ENCODE results near the gene SNX33. TPM values are rescaled to one million over a fixed set of nuclear protein-coding genes. Genes with fewer than 3 reads are reported as not detected.

Gene SNX33
- total and polyA plus RNA-seq, 2 experiments from 2014 or later, result 17.8 to 21.8 TPM

GRCh38 chr15:75661100-75661755 is 13.5 kb downstream of the SNX33 start:
- peak; percentile 92 for DNase-seq (ENCODE audit: low spot score)
- peaks cover 5% of the 10 kb centered on the region for H4K20me1 ChIP-seq (ENCODE audit: insufficient read depth, poor library complexity, severe bottlenecking)
- H3K79me2 ChIP-seq, result peaks cover 11% of the 10 kb centered on the region
- H3K9me3 ChIP-seq (ENCODE audit: low read depth), result no peaks in the 10 kb centered on the region
- H3K4me2 ChIP-seq, result peak overlapping the region; percentile 41
- no peaks in the 10 kb centered on the region for H3K27me3 ChIP-seq
- H3K4me1 ChIP-seq (ENCODE audit: insufficient read depth), result peaks cover 46% of the 10 kb centered on the region
- H3K4me3 ChIP-seq, result no peak overlapping the region
- no peaks in the 10 kb centered on the region for H3K9me2 ChIP-seq (replicated peaks; ENCODE audit: insufficient read depth)
- peak overlapping the region; percentile 89 for H3K27ac ChIP-seq
- TF ChIP-seq EZH2 (IDR thresholded peaks at IDR 0.05; ENCODE audit: borderline replicate concordance) (no peak), CTCF (IDR thresholded peaks at IDR 0.05; ENCODE audit: poor library complexity) (no peak), EZH2phosphoT487 (IDR thresholded peaks at IDR 0.05; ENCODE audit: low read depth, severe bottlenecking, unreplicated experiment) (no peak)
- no peaks in the 10 kb centered on the region for H3K36me3 ChIP-seq (replicated peaks; ENCODE audit: insufficient read depth, low read depth)
- no peak overlapping the region for H2AFZ ChIP-seq
- 41% methylated on average over 11 of the region's 14 CpGs for WGBS (ENCODE audit: low lambda C conversion rate, missing lambda C conversion rate)

- peak overlapping the region; percentile 41 for H3K4me2 ChIP-seq
- no peak overlapping the region for H2AFZ ChIP-seq
Observed at GRCh38 chr15:75661756-75662140, 14.0 kb downstream of the SNX33 start.

GRCh38 chr15:75662823-75663519 is 15.3 kb downstream of the SNX33 start:
- peaks cover 58% of the 10 kb centered on the region for H3K4me1 ChIP-seq (ENCODE audit: insufficient read depth)

More at GRCh38 chr15:75661756-75662140, 14.0 kb downstream of the SNX33 start:
- H3K4me3 ChIP-seq, result no peak overlapping the region
- TF ChIP-seq EZH2phosphoT487 (IDR thresholded peaks at IDR 0.05; ENCODE audit: low read depth, severe bottlenecking, unreplicated experiment), result no peak
- TF ChIP-seq EZH2 (IDR thresholded peaks at IDR 0.05; ENCODE audit: borderline replicate concordance), result no peak
- H3K9me2 ChIP-seq (replicated peaks; ENCODE audit: insufficient read depth), result no peaks in the 10 kb centered on the region
- H3K79me2 ChIP-seq, result peaks cover 6% of the 10 kb centered on the region
- no peaks in the 10 kb centered on the region for H4K20me1 ChIP-seq (ENCODE audit: insufficient read depth, poor library complexity, severe bottlenecking)
- H3K9me3 ChIP-seq (ENCODE audit: low read depth), result no peaks in the 10 kb centered on the region
- DNase-seq (ENCODE audit: low spot score), result no peak
- peak overlapping the region; percentile 89 for H3K27ac ChIP-seq
- H3K27me3 ChIP-seq, result no peaks in the 10 kb centered on the region
- H3K4me1 ChIP-seq (ENCODE audit: insufficient read depth), result peaks cover 51% of the 10 kb centered on the region
- H3K36me3 ChIP-seq (replicated peaks; ENCODE audit: insufficient read depth, low read depth), result no peaks in the 10 kb centered on the region
- 85% methylated on average over 3 of the region's 3 CpGs for WGBS (ENCODE audit: low lambda C conversion rate, missing lambda C conversion rate)

More at GRCh38 chr15:75662823-75663519, 15.3 kb downstream of the SNX33 start:
- peak overlapping the region; percentile 84 for H3K27ac ChIP-seq
- H4K20me1 ChIP-seq (ENCODE audit: insufficient read depth, poor library complexity, severe bottlenecking), result no peaks in the 10 kb centered on the region
- no peak overlapping the region for H3K4me2 ChIP-seq
- no peaks in the 10 kb centered on the region for H3K9me2 ChIP-seq (replicated peaks; ENCODE audit: insufficient read depth)
- 93% methylated on average over 9 of the region's 9 CpGs for WGBS (ENCODE audit: low lambda C conversion rate, missing lambda C conversion rate)
- H3K9me3 ChIP-seq (ENCODE audit: low read depth), result no peaks in the 10 kb centered on the region
- H3K36me3 ChIP-seq (replicated peaks; ENCODE audit: insufficient read depth, low read depth), result no peaks in the 10 kb centered on the region
- TF ChIP-seq EZH2phosphoT487 (IDR thresholded peaks at IDR 0.05; ENCODE audit: low read depth, severe bottlenecking, unreplicated experiment) (no peak), CTCF (IDR thresholded peaks at IDR 0.05; ENCODE audit: poor library complexity) (no peak), EZH2 (IDR thresholded peaks at IDR 0.05; ENCODE audit: borderline replicate concordance) (no peak)
- no peak overlapping the region for H2AFZ ChIP-seq
- no peaks in the 10 kb centered on the region for H3K27me3 ChIP-seq
- peaks cover 5% of the 10 kb centered on the region for H3K79me2 ChIP-seq
- DNase-seq (ENCODE audit: low spot score), result no peak
- no peak overlapping the region for H3K4me3 ChIP-seq

Data from hepatocyte (in vitro differentiated cells).